GM18519 (cell line): ENCODE measurements around the gene GALNT7.
A peak's percentile ranks its signal among the peaks of the same experiment; 100 is the strongest.

ENCODE experiments used
- ATAC-seq: cut with Tn5 transposase; IDR thresholded peaks from one replicate; pipeline ENCODE4 v1.9.1; 2021; ENCODE audit warnings: mild to moderate bottlenecking, moderate library complexity; ENCODE audit not compliant: unreplicated experiment, low FRiP score

Gene GALNT7

DNA sequence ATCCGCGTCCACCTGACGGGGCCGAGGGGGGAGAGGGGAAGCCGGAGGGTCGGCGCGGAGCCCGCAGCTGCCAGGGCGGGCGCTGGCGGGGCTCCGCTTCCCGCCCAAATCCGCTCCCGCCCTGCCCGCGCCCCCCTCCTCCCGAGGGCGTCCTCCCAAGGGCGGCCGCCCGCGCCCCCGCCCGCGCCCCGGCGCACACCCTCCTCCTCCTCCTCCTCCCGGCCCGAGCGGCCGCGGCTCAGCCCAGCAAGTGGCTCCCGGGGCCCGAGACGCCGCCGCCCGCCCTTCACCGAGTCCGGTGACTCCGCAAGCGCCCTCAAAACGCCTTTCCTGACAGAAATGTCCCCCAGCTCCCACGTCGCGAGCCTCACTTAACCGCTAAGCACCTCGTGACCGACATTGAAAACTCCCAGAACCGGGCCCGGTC, 165.1 kb downstream of the GALNT7 start:
- no peak for ATAC-seq

DNA sequence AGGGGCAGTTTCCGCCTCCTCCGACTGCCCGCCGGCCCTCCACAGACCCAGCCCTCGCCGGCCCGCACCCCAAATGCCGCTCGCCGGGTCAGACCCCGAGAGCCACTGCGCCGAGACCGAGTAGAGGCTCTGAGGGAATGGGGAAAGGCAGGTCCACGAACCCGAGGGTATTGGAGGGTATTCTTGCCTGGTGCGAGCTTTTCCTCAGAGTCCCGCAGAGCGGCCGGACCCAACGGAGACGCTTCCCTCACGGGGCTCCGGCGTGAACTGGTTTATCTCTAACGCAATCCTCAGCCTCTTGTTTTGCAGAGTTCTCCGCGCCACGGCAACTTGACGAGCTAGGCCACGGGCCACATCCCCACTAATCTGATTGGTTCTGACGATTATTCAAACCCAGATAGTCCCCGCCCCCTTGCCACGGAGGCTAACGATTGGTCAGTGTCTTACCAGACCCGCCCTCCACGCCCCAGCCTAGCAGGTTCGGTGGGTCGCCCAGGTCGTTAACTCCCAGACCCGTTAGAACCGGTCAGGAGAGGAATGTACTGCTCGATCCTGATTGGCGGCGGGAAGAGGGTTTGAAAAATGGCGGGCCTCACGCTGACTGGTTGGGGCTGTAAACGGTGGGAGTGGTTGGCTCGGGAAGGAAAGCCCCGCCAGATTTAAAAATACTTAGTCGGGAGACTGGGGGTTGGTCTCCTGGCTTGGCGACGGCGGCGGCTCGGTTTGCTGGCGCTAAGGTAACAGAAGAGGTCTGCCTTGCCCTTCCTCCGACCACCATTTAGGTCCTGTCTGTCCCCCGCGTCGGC, 165.7 kb downstream of the GALNT7 start, which contains the start of gene HMGB2:
TSS of gene HMGB2 (minus strand) at position 274 of the 806 bp plus-strand sequence. CDS start 709 bp downstream, outside the sequence.
- peak; percentile 88 for ATAC-seq

DNA sequence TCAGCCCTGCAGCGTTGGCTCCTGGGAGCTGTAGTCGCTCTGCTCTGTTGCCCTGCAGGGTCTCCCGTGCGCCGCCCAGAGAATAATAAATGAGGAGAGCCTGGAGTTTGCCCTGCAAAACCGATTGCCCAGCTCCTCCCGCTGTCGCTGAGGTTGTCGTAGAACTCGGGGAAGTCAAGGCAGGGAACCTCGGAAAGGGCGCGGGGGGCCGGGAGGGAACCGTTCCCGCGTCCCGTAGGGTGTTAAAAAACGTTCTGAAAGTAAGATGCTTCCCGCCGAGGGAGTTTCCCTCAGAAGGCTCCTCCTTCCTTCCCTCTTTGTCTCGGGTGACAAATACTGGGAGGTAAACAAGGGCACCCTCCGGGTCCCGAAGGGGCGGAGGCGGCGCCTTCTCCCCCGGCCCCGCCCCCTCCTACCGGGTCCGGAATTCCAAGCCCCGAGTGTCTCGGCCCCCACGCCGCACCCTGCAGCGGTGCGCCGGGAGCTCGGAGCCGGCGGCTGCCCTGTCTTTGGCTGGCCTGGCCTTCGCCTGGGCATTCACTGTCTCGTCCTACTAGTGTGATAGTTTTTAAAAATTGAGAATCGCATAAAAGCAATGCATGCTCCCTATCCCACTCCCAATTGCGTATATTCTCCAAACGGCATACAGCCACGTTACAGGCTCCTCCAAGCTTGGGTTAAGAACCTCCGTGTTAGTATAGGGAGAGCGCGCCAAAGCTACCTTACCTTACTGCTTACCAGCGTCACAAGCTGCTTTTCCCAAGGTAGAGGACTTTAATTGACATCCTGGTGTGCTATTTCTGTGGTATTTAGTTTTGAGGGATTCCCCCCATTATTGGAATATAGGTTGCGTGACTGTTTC, 166.5 kb downstream of the GALNT7 start:
- ATAC-seq, result peak; percentile 25

DNA sequence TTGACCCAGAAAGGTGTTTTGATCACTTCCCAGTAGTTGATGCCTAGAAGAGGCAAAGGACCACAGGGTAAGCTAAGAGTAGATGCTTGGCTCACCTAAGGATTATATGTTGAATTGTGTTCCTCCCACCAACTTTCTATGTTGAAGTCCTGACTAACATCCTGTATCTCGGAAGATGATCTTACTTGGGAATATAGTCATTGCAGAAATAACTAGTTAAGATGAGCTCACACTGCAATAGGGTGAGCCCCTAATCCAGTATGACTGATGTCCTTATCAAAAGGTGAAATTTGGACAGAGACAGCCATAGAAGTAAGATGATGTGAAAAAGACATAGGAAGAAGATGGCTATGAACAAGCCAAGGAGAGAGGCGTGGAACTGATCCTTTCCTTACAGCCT, 168.9 kb downstream of the GALNT7 start:
- no peak for ATAC-seq

DNA sequence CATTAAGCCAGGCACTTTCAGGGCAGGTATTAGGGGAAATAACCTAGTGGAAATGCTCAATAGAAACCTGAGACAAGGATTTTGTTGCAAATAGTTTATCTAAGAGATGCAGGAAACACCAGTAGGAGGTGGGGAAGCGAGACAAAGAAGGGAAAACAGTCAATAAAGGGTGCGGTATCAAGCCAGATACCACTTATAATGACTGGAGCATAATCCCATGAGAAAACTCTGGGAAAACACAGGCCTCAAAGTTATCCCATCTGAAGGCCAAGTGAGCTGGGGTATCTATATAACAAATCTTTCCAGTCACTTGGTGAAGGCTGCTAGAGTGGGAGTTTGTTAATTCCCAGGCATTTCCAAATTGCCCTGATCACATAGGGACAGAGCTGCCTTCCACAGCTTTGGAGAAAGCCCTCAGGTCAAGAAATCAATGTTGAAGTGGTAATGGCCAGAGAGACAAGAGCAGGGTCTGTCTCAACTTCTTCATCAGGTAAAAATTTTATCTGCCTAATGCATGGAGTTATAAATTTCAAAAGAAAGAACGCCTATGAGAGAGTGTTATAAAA, 175.3 kb downstream of the GALNT7 start:
- no peak for ATAC-seq

DNA sequence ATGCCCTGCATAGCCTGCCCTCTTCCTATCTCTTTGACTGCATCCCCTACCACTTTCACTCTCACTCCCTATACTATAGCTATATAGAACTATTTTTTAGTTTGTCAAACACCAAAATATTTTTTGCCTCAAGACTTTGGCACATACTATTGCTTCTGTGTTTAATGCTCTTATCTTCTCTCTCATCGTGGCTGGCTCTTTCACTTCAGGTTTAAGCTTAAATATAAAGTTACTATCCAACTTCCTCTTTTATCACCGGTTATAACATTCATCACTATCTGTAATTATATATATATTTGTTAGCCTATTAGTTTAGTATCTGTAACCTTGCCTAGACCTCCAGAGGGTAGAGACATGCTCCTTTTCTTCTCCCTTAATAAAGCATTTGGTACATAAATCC, 177.0 kb downstream of the GALNT7 start:
- ATAC-seq, result no peak

DNA sequence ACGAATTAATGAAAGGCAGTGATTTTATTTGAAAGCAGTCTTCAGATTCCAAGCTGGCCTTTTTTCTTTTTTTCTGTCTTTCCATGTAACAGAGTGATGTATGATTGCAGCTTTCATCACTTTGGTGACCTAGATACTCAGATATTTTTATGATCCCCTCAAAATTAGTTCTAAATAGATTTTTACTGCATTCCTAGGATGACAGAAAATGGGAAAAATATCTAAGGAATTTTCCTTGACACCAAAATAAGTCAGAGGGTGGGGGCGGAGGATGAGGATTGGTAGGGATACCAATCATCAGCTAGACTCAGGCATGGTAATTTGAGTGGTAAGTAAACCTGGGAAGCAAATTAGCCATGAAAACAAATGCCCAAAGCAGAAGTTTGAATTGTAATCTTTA, 177.5 kb downstream of the GALNT7 start:
- ATAC-seq, result no peak

DNA sequence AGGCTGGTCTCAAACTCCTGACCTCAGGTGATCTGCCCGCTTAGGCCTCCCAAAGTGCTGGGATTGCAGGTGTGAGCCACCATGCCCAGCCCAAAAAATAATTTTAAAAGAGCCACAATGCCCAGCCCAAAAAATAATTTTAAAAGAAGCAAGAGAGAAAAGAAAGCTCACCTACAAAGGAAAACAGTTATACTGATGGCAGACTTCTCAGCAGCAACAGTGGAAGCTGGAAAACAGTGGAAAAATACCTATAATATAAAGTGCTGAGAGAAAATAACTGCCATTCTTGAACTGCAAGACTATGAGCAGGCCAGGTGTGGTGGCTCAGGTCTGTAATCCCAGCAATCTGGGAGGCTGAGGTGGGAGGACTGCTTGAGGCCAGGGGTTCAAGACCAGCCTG, 178.9 kb downstream of the GALNT7 start:
- no peak for ATAC-seq

DNA sequence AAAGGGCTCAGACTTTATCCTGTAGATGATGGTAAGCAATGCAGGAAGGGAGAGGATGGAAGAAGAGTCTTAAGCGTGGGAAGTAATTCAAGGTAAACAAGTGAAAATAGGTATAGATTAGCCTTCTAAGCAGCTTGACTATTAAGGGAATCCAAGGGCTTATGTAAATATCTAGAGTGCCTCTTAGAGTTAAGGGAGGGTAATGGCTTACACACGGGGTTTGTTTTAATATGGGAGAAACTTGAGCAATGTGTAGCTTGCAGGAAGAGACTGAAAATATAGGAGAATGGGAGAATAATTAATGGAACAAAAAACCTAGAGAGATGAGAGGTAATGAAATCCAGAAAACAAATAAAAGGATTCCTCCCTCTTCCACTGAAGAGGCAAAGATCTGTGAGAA, 189.3 kb downstream of the GALNT7 start:
- no peak for ATAC-seq

DNA sequence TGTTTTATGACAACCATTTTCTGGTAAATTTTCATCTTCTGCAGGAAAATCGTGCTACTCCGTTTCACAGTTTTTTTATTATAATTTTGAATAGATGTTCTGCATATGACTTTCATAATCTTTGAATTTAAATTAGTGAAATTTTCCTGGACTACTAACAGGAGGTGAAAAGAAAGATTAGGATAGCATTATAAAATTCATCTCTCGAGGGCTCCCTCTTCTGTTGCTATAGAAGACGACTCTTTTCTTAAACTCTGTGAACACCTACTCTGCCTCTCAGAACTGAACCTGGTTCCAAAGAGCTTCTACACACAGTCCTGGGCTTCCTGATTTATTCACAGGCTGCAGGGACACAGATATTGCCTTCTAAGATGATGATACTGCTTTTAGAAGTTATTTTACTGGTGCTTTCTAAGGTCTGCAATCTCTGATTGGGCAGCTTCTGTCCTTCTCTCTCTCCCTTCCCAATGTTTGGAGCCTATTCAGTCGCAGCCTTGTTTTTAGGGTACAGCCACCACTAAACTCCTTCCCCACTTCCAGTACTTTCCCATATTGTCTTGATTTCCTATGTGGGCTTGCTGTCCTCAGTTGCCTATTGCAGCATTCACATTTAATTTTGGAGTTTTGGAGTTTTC, 192.1 kb downstream of the GALNT7 start:
- no peak for ATAC-seq

DNA sequence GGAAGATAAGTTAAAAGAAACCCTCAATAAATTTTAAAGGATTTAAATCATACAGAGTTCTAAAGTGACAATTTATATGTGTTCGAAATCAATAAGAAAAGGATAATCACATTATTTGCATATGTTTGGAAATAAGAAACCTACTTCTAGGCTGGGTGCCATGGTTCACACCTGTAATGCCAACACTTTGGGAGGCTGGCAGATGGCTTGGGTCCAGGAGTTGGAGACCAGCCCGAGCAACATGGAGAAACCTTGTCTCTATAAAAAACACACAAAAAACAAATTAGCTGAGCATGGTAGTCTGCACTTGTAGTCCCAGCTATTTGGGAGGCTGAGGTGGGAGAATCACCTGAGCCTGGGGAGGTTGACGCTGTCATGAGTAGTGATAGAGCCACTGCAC, 194.1 kb downstream of the GALNT7 start:
- no peak for ATAC-seq

DNA sequence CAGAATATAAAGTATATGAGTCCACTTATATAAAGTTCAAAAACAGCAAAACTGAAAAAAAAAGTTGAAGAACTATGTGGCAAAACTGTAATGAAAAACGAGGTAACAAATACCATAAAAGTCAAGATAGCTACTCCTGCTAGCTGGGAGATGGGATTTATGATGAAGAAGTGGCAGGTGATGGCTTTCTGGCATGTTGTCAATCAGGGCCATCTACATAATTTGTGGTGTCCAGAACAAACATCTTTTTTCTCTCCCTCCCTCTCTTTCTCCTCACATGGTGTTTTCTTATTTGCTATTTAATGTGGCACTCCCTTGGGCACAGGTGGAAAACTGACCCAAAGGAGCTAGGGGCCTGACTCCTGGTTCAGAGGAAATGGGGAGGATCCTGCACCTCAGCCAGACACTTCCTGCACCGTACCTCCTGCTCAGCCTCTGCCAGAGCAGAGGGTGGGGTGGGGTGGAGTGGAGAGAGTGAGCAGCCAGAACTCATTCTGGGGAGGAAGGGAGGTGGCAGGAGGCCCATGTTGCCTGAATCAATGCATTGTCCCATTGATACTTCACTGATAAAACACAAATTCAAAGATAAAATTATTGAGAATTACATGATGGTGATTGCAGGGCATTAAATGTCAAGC, 196.9 kb downstream of the GALNT7 start:
- no peak for ATAC-seq

DNA sequence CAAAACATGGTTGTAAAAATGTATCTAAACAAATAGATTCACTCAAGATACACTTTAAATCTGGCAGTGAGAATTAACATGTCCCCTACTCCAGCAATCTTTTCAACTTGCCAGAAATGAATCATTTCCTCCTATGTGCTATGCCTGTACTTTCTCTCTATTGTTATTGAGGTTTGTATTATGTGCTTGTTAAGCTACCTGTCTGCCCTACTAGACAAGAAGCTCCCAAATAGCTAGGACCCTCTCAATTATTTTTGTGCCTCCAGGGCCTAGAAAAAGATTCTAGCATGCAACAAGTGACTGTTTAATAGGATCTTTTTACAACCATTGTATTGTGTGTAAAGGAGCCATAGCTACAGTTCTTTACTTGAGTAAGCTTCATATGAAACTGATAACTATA, 198.7 kb downstream of the GALNT7 start:
- peak; percentile 34 for ATAC-seq

DNA sequence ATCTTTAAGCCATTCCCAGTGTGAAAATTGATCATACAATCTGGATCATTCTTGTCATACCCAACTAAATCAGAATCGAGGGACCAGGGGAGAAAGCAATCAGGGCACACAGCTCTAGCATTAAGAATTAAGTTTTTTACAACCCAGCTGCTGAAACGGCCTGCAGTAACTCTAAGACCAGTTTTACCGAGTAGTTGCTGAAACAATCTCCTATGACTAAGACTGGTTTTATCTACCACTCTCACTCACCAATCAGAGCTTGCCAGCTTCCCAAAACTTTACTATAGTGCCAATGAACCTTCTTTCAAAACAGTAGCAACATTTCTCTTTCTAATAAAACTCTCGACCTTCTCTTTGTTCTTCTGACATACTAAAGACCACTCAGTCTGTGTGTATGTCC, 199.3 kb downstream of the GALNT7 start:
- ATAC-seq, result no peak

DNA sequence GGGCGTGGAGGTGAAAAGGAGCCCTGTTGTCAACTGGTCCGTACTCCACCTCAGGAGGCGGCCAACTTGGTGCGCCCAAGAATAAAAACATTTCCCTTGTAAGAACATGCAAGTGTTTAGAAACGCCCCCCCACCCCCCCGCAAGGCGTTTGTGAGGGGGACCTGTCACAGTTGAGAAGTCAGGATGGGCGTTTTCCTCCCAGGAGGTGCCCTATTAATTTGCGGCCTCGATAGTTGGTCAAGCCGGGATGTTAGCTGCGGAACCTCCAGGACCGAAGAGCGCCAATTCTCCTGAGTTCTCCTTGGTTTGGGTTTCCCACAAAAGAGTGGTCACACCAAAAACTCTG, 201.5 kb downstream of the GALNT7 start:
- ATAC-seq, result no peak

DNA sequence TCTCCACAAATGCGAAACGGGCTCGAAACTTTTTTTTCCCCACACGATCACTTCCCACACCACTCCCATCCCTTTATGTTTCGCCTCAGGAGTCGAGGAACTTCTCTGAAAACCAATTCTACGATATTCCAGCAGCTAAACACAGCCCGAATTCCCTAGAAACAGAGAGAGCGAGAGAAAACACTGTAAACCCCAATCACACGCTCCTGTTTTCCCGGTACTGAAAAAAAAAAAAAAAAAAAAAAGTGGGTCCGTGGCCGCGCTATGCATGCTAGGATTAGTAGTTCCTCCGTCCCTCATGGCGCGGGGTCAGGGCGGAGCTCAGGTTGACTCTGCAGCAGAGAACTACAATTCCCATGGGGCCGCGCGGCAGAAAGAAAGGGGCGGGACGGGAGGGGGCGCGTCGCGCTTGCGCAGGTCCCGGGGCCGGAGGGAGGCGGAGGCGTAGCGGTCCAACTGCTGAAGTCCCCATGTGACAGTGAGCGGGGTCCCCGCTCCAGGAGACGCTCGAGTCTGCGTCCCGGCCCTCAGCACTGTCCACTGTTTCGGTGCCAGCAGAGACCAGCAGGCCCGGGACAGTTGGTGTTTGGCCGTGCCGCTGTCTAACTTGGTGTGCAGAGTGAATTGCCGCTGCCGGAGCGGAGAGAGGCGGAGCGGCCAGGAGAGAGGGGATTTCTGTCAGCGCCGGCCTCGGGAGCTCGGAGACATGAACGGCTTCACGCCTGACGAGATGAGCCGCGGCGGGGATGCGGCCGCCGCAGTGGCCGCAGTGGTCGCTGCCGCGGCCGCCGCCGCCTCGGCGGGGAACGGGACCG, 202.1 kb downstream of the GALNT7 start, which contains the start of gene SAP30:
TSS of gene SAP30 (plus strand) at position 478 of the 815 bp plus-strand sequence. CDS start at position 707, 229 bp downstream.
- ATAC-seq, result peak; percentile 49

DNA sequence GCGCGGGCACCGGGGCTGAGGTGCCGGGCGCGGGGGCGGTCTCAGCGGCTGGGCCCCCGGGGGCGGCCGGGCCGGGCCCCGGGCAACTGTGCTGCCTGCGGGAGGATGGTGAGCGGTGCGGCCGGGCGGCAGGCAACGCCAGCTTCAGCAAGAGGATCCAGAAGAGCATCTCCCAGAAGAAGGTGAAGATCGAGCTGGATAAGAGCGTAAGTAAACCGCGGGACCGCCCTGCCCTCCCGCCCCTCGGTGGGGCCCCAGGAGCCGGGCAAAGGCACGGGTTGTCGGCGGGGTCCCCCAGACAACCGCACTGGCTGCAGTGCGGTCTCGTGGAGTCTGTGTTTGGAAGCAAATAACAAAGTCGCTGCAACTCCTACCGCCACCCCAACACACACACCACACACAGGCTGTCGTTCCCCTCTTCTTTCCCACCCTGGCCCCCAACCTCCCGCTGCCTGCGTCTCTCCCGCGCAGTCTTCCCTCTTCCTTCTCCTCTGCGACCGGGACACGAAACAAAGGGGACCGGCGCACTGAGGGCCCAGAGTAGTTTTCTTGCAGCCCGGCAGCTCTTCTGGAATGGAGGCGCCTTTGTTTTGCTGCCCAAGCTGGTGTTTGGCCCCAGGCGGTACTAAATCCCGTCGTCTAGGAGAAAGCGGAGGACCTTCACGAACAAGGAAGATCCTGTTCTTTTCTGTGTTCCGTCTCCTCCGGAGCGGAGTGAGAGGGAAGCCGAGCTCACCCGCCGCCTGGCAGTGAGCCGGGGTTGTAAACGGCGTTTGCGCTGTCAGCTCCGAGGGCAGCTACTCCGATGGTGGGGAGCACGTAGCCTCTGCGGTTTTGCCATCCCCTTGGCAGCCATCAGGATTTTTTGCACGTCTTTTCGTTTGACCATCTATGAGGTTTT, 202.9 kb downstream of the GALNT7 start:
- peak; percentile 8 for ATAC-seq
